Measurements from ENCODE around the gene TROAP.
"Not testable (repeated sequence)": the region's sequence is repeated elsewhere in the genome, so short reads cannot be mapped to it uniquely, and the experiment has no call there.

The TROAP gene

GRCh38 chr12:49296836-49297694, 26.0 kb upstream of the TROAP start:
- TF ChIP-seq, protein P1, sequence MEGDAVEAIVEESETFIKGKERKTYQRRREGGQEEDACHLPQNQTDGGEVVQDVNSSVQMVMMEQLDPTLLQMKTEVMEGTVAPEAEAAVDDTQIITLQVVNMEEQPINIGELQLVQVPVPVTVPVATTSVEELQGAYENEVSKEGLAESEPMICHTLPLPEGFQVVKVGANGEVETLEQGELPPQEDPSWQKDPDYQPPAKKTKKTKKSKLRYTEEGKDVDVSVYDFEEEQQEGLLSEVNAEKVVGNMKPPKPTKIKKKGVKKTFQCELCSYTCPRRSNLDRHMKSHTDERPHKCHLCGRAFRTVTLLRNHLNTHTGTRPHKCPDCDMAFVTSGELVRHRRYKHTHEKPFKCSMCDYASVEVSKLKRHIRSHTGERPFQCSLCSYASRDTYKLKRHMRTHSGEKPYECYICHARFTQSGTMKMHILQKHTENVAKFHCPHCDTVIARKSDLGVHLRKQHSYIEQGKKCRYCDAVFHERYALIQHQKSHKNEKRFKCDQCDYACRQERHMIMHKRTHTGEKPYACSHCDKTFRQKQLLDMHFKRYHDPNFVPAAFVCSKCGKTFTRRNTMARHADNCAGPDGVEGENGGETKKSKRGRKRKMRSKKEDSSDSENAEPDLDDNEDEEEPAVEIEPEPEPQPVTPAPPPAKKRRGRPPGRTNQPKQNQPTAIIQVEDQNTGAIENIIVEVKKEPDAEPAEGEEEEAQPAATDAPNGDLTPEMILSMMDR (IDR thresholded peaks at IDR 0.05; ENCODE audit: extremely low read depth, missing control alignments) = no peak
- DNase-seq (ENCODE audit: low spot score) = peak; percentile 79

- DNase-seq (ENCODE audit: low spot score) = no peak
- TF ChIP-seq, protein P1 (IDR thresholded peaks at IDR 0.05; ENCODE audit: extremely low read depth, missing control alignments) = no peak
These were observed 25.4 kb upstream of the TROAP start for GRCh38 chr12:49297695-49298060.

- DNase-seq (ENCODE audit: low spot score) = peak; percentile 26
- TF ChIP-seq, protein P1 (IDR thresholded peaks at IDR 0.05; ENCODE audit: extremely low read depth, missing control alignments) = no peak
These were observed 24.9 kb upstream of the TROAP start for GRCh38 chr12:49298160-49298559.

GRCh38 chr12:49301760-49302159, 21.3 kb upstream of the TROAP start:
- peak; percentile 19 for DNase-seq (ENCODE audit: low spot score)
- TF ChIP-seq, protein P1 (IDR thresholded peaks at IDR 0.05; ENCODE audit: extremely low read depth, missing control alignments) = no peak

- no peak for DNase-seq (ENCODE audit: low spot score)
- TF ChIP-seq, protein P1 (IDR thresholded peaks at IDR 0.05; ENCODE audit: extremely low read depth, missing control alignments) = no peak
These were observed 18.9 kb upstream of the TROAP start for GRCh38 chr12:49304161-49304560.

DNA sequence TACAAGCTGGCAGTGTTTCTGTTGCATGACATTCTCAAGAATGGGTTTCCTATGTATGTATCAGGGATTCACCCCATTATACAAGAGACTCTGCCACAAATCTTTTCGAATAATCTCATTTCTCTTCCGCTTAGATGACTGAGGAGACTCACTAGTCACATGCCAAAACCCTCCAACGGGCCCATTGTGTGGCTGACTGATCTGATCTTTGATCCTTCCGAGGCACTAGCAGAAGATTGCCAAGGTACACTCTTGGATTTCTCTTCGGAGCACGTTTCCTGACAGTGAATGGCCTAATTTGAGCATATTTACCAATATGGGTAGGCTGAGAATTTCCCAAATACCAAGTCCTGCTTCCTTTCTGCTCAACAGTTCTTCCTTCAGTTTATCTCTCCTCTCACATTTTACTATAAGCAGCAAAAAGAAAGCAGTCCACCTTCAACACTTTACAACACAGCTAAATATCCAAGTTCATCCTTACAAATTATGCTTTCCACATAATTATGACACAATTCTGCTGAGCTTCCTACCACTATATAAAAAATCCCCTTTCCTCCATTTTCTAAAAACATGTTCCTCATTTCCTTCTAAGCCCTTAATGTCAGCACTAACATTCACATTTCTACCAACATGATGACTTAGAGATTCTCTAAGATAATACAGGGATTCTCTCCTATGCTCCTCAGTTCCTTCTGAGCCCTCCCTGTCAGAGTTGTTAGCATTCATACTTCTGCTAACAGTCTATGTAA, 17.1 kb upstream of the TROAP start:
- no peak for DNase-seq (ENCODE audit: low spot score)
- TF ChIP-seq, protein P1 (IDR thresholded peaks at IDR 0.05; ENCODE audit: extremely low read depth, missing control alignments) = no peak

DNA sequence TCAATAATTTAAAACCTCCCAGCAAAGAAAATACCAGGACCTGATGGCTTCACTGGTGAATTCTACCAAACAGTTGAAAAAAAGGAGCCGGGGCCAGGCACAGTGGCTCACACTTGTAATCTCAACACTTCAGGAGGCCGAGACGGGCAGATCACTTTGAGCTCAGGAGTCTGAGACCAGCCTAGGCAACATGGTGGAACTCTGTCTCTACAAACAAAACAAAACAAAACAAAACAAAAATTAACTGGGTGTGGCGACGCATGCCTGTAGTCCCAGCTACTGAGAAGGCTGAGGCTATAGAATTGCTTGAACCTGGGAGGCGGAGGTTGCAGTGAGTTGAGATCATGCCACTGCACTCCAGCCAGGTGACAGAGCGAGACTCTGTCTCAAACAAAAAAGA, 13.7 kb upstream of the TROAP start:
- TF ChIP-seq, protein P1 (IDR thresholded peaks at IDR 0.05; ENCODE audit: extremely low read depth, missing control alignments) = no peak
- no peak for DNase-seq (ENCODE audit: low spot score)

DNA sequence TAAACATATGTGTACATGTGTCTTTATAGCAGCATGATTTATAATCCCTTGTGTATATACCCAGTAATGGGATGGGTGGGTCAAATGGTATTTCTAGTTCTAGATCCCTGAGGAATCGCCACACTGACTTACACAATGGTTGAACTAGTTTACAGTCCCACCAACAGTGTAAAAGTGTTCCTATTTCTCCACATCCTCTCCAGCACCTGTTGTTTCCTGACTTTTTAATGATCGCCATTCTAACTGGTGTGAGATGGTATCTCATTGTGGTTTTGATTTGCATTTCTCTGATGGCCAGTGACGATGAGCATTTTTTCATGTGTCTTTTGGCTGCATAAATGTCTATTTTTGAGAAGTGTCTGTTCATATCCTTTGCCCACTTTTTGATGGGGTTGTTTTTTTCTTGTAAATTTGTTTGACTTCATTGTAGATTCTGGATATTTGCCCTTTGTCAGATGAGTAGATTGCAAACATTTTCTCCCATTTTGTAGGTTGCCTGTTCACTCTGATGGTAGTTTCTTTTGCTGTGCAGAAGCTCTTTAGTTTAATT, 12.5 kb upstream of the TROAP start:
- not testable (repeated sequence) for DNase-seq (ENCODE audit: low spot score)
